Panc1 (cell line): ENCODE results near the gene PSMD12. TPM values are rescaled to one million over a fixed set of nuclear protein-coding genes. Genes with fewer than 3 reads are reported as not detected.

ENCODE experiments used
- ATAC-seq: fragments of 200-7000 bp; cut with Tn5 transposase; 2 replicates; pipeline ENCODE4 v1.9.1; 2020; ENCODE audit warnings: mild to moderate bottlenecking, moderate library complexity
- BruUV-seq: library from RNA; stranded (reverse); fragments of 400-500 nt; replicated peaks from 2 replicates; lab custom pipeline; 2021; lab: Mats Ljungman, UMichigan
- CTCF ChIA-PET: fragments of 300-600 bp; sonication (Branson Sonifier 250); formaldehyde crosslinking; loops from one replicate; lab custom pipeline; 2022; ENCODE audit warnings: antibody characterized with exemption; lab: Charles Lee
- POLR2A ChIA-PET: fragments of 300-600 bp; sonication (Branson Sonifier 250); formaldehyde crosslinking; loops from one replicate; lab custom pipeline; 2022; ENCODE audit warnings: antibody characterized with exemption; lab: Charles Lee
- DNase-seq: peaks from one replicate; pipeline ENCODE4 v3.0.0-alpha.2; 2010; ENCODE audit warnings: low read depth, low spot score
- H3K27ac ChIP-seq: 2 replicates; pipeline ENCODE4 v1.5.1; 2011; ENCODE audit warnings: mild to moderate bottlenecking, low read length, inconsistent platforms
- H3K27me3 ChIP-seq: fragments of 200-500 bp; sonication (Bioruptor generic); 2 replicates; pipeline ENCODE4 v1.6.0; 2014; ENCODE audit warnings: low read length, inconsistent platforms; ENCODE audit not compliant: control insufficient read depth, insufficient read depth
- H3K36me3 ChIP-seq: fragments of 200-500 bp; sonication (Bioruptor generic); 2 replicates; pipeline ENCODE4 v1.5.1; 2014; ENCODE audit warnings: inconsistent platforms, mild to moderate bottlenecking, low read length, moderate library complexity; ENCODE audit not compliant: control insufficient read depth, insufficient read depth
- H3K4me1 ChIP-seq: 2 replicates; pipeline ENCODE4 v1.5.1; 2011; ENCODE audit warnings: inconsistent platforms, mild to moderate bottlenecking, low read length, moderate library complexity; ENCODE audit not compliant: control insufficient read depth, insufficient read depth
- H3K4me3 ChIP-seq, 2 experiments: 2 replicates each; pipeline ENCODE4 v1.5.1; 2011 to 2012; ENCODE audit warnings: low read depth in 2 of 2, low read length in 2 of 2, mild to moderate bottlenecking in 2 of 2, inconsistent platforms in 1 of 2, moderate library complexity in 1 of 2
- H3K9me3 ChIP-seq: fragments of 200-500 bp; sonication (Bioruptor generic); 2 replicates; pipeline ENCODE4 v1.5.1; 2014; ENCODE audit warnings: low read depth, mild to moderate bottlenecking, inconsistent platforms, low read length, moderate library complexity; ENCODE audit not compliant: control insufficient read depth, insufficient read depth
- CTCF ChIP-seq: fragments of 450-650 bp; IDR thresholded peaks from 2 replicates; pipeline ENCODE4 v1.5.1; 2017; ENCODE audit warnings: mild to moderate bottlenecking
- POLR2AphosphoS5 ChIP-seq: IDR thresholded peaks from 2 replicates; pipeline ENCODE4 v1.6.1; 2012; ENCODE audit warnings: mild to moderate bottlenecking, low read depth, low read length, moderate library complexity
- REST ChIP-seq, 2 experiments: IDR thresholded peaks; 2 replicates each; pipeline ENCODE4 v1.6.1; 2011 to 2012; ENCODE audit warnings: low read depth in 2 of 2, control low read depth in 1 of 2, low read length in 1 of 2, mild to moderate bottlenecking in 1 of 2, moderate library complexity in 1 of 2; ENCODE audit not compliant: insufficient read depth in 1 of 2
- SIN3A ChIP-seq: IDR thresholded peaks from 2 replicates; pipeline ENCODE4 v1.6.1; 2012; ENCODE audit warnings: low read depth, mild to moderate bottlenecking, low read length, moderate library complexity, borderline replicate concordance; ENCODE audit not compliant: insufficient read depth
- TCF7L2 ChIP-seq: IDR thresholded peaks from 2 replicates; pipeline ENCODE4 v1.6.1; 2011; ENCODE audit warnings: mild to moderate bottlenecking, low read depth, low read length, inconsistent platforms
- in situ Hi-C: cut with HindIII; loops from 2 replicates; pipeline ENCODE4 v1.10.0; 2016; ENCODE audit warnings: low sequenced_read_pairs, low pct_unique_long_range_greater_than_20kb
- intact Hi-C: fragments of 100-400 bp; cut with micrococcal nuclease; formaldehyde crosslinking; loops from one replicate; pipeline ENCODE4 v1.10.0; 2022; ENCODE audit not compliant: unreplicated experiment
- total RNA-seq: library from RNA; stranded (reverse); gene quantifications from one replicate; pipeline ENCODE4 v1.2.1, GENCODE V29; 2021; ENCODE audit not compliant: unreplicated experiment

Gene PSMD12
- total RNA-seq, 1 experiment from 2014 or later: 50.2 TPM

GRCh38 chr17:67290244-67290643 is 76.1 kb downstream of the PSMD12 start:
- POLR2A ChIA-PET: no interaction called here
- TF ChIP-seq TCF7L2: no peak
- TF ChIP-seq CTCF: no peak
- TF ChIP-seq SIN3A: no peak
- no peak for TF ChIP-seq POLR2AphosphoS5
- TF ChIP-seq REST (IDR thresholded peaks at IDR 0.05; ENCODE audit: insufficient read depth in 1 of 2, low read depth in 2 of 2, low read length in 1 of 2): no peak
- ATAC-seq: no peak
- Histone ChIP-seq H3K4me3 (no peak overlapping the region), H3K4me1 (no peaks in the 10 kb centered on the region), H3K27me3 (no peaks in the 10 kb centered on the region), H3K36me3 (no peaks in the 10 kb centered on the region), H3K27ac (no peak overlapping the region), H3K9me3 (no peaks in the 10 kb centered on the region)
- CTCF ChIA-PET: no interaction called here
- intact Hi-C loops (no loop called here), in situ Hi-C loops (no loop called here)
- no peak for DNase-seq
- no TSS peak for BruUV-seq

- Histone ChIP-seq H3K4me3 (no peak overlapping the region), H3K4me1 (no peaks in the 10 kb centered on the region), H3K9me3 (no peaks in the 10 kb centered on the region), H3K27me3 (no peaks in the 10 kb centered on the region), H3K36me3 (no peaks in the 10 kb centered on the region), H3K27ac (no peak overlapping the region)
- intact Hi-C loops (no loop called here), in situ Hi-C loops (no loop called here)
- CTCF ChIA-PET: interaction anchor here (0.6 to 0.7 kb wide), 3 partner anchors 197 to 1608 kb away, joined by 3 to 4 read pairs (median 3); no protein-coding TSS in a partner anchor
- BruUV-seq: no TSS peak
- ATAC-seq: no peak
- POLR2A ChIA-PET: interaction anchor here (0.6 kb wide), 1 partner anchor 13 kb away, joined by 3 read pairs; no protein-coding TSS in a partner anchor
- no peak for DNase-seq
- TF ChIP-seq SIN3A: no peak
- TF ChIP-seq REST (IDR thresholded peaks at IDR 0.05; ENCODE audit: insufficient read depth in 1 of 2, low read depth in 2 of 2, low read length in 1 of 2): no peak
- no peak for TF ChIP-seq POLR2AphosphoS5
- no peak for TF ChIP-seq CTCF
- no peak for TF ChIP-seq TCF7L2
Observed at GRCh38 chr17:67289181-67289876, 77.0 kb downstream of the PSMD12 start.
